Inflammatory macrophage treated with lipopolysaccharide for 4 hours (primary cell): ENCODE measurements around the gene SLC31A2.
A peak's percentile ranks its signal among the peaks of the same experiment; 100 is the strongest.
"Not testable (repeated sequence)": the region's sequence is repeated elsewhere in the genome, so short reads cannot be mapped to it uniquely, and the experiment has no call there.

Experiments used
- DNase-seq: peaks from one replicate; pipeline ENCODE4 v3.0.0-alpha.2; 2020

Gene SLC31A2

GRCh38 chr9:113150670-113151611 is at the start of gene SLC31A2:
Gene SLC31A2 (plus strand): TSS chr9:113151007. CDS start chr9:113151075, 68 bp downstream.
- peak; percentile 91 for DNase-seq

- not testable (repeated sequence) for DNase-seq
These were observed 45.5 kb upstream of the SLC31A2 start for GRCh38 chr9:113105345-113105744.

- not testable (repeated sequence) for DNase-seq
These were observed 39.5 kb upstream of the SLC31A2 start for GRCh38 chr9:113111065-113111951.

GRCh38 chr9:113112706-113113510 is 37.9 kb upstream of the SLC31A2 start:
- DNase-seq = not testable (repeated sequence)

- DNase-seq = not testable (repeated sequence)
These were observed 32.0 kb upstream of the SLC31A2 start for GRCh38 chr9:113118829-113119228.

- DNase-seq = peak; percentile 96
These were observed 25.3 kb upstream of the SLC31A2 start for GRCh38 chr9:113125386-113126035.

- no peak for DNase-seq
These were observed 21.3 kb upstream of the SLC31A2 start for GRCh38 chr9:113129466-113129865.

- peak; percentile 90 for DNase-seq
These were observed 20.9 kb upstream of the SLC31A2 start for GRCh38 chr9:113129884-113130283.

- peak; percentile 52 for DNase-seq
These were observed 19.1 kb upstream of the SLC31A2 start for GRCh38 chr9:113131689-113132151.

GRCh38 chr9:113137196-113138168 is 13.3 kb upstream of the SLC31A2 start:
- DNase-seq = no peak

- no peak for DNase-seq
These were observed 12.0 kb upstream of the SLC31A2 start for GRCh38 chr9:113138760-113139159.

- DNase-seq = no peak
These were observed 11.5 kb upstream of the SLC31A2 start for GRCh38 chr9:113139225-113139829.

GRCh38 chr9:113139953-113140352 is 10.9 kb upstream of the SLC31A2 start:
- no peak for DNase-seq

GRCh38 chr9:113140896-113141295 is 9.9 kb upstream of the SLC31A2 start:
- not testable (repeated sequence) for DNase-seq

- DNase-seq = no peak
These were observed 7.2 kb upstream of the SLC31A2 start for GRCh38 chr9:113143432-113144227.

GRCh38 chr9:113148372-113148705 is 2.5 kb upstream of the SLC31A2 start:
- no peak for DNase-seq

GRCh38 chr9:113148781-113149510 is 1.9 kb upstream of the SLC31A2 start:
- DNase-seq = peak; percentile 79

GRCh38 chr9:113149561-113149960 is 1.2 kb upstream of the SLC31A2 start:
- not testable (repeated sequence) for DNase-seq
